IPS DF 6.9 (cell line): ENCODE results near the gene HBM.

Experiments used
- DNase-seq: peaks from one replicate; pipeline ENCODE4 v3.0.0-alpha.2; 2013; ENCODE audit warnings: low read depth, low spot score
- H3K27ac ChIP-seq: one replicate; pipeline ENCODE4 v1.5.1; 2013; ENCODE audit warnings: low read length, control low read depth
- H3K27me3 ChIP-seq: 2 replicates; pipeline ENCODE4 v1.6.1; 2013; ENCODE audit warnings: mild to moderate bottlenecking, low read length; ENCODE audit not compliant: control insufficient read depth, insufficient read depth
- H3K36me3 ChIP-seq: 2 replicates; pipeline ENCODE4 v1.6.1; 2013; ENCODE audit warnings: low read length; ENCODE audit not compliant: control insufficient read depth, insufficient read depth
- H3K4me1 ChIP-seq: 2 replicates; pipeline ENCODE4 v1.6.1; 2013; ENCODE audit warnings: low read length; ENCODE audit not compliant: control insufficient read depth, insufficient read depth
- H3K4me3 ChIP-seq: 2 replicates; pipeline ENCODE4 v1.5.1; 2013; ENCODE audit warnings: mild to moderate bottlenecking, low read length
- H3K9me3 ChIP-seq: 2 replicates; pipeline ENCODE4 v1.6.1; 2013; ENCODE audit warnings: low read length, inconsistent platforms; ENCODE audit not compliant: control insufficient read depth, insufficient read depth
- WGBS: extraction: QIAGEN DNeasy Blood & Tissue Kit; methylation state at CpG from one replicate; pipeline ENCODE4 v1.1.7; 2013; ENCODE audit warnings: mixed read lengths, missing lambda C conversion rate; ENCODE audit not compliant: insufficient read length, insufficient coverage; 5-methylcytosine and 5-hydroxymethylcytosine counted together

The HBM gene

DNA sequence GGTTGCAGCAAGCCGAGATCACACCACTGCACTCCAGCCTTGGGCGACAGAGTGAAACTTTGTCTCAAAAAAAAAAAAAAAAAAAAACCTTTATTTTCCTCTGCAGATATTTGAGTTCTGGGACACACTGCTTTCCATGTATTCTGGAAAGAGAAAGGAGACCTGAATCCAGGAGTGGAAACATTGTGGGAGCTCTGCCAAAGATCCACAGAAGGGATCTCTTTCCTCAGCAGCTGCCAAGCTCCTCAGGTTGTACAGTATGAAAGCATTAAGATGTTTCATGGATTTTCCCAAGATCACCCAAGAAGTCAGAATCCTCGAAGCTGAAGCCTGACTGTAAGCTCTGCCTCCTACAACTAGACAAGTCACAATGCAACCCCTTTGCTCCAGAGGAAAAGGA is 40.8 kb upstream of the HBM start:
- H3K36me3 ChIP-seq = no peaks in the 10 kb centered on the region
- no peaks in the 10 kb centered on the region for H3K9me3 ChIP-seq
- H3K27me3 ChIP-seq = no peaks in the 10 kb centered on the region
- WGBS = no CpG with 5 or more reads among the region's 3 CpGs
- no peak overlapping the region for H3K4me3 ChIP-seq
- no peak for DNase-seq
- H3K4me1 ChIP-seq = no peaks in the 10 kb centered on the region
- no peak overlapping the region for H3K27ac ChIP-seq

DNA sequence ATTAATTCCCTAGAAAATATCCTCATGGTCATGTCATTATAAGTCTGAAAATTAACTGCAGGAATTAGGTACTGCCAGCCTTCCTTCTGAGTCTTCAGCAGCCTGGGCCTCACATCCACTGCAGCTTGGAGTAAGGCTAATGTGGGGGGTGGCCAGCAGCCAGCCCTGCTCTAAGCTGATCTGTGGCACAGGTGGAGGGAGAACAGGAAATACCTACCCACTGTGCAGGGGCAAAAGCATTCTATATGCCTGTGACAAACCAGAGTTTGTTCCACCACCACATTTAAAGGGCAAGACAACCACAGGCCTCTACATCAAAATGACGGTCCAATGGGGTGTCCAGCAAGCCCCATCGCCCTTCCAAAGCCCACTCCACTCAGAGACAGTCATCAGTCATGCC is 36.7 kb upstream of the HBM start:
- Histone ChIP-seq H3K27me3 (no peaks in the 10 kb centered on the region), H3K36me3 (no peaks in the 10 kb centered on the region), H3K27ac (no peak overlapping the region), H3K4me3 (no peak overlapping the region), H3K4me1 (no peaks in the 10 kb centered on the region), H3K9me3 (no peaks in the 10 kb centered on the region)
- no CpG with 5 or more reads among the region's 2 CpGs for WGBS
- no peak for DNase-seq

DNA sequence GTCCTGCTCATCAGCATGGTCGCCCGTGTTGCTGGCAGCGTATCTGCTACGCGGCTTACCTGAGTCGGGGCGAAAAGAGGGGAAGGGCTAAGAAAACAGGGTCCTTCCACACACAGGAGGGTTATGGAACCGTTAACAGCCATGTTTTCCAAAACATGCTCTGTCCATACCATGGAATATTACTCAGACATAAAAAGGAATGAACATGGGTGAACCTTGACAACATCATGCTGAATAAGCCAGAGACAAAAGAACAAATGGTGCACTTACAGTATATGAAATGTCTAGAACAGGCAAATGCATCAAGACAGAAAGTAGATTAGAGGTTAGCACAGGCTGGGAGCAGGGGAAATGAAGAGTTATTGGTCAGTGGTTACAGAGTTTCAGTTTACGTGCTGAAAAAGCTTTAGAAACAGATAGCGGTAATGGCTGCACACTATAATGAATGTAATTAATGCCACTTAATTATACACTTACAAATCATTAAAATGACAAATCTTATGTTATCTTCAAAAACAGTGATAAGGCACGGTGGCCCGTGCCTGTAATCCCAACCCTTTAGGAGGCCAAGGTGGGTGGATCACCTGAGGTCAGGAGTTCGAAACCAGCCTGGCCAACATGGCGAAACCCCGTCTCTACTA is 35.1 kb upstream of the HBM start:
- Histone ChIP-seq H3K27ac (no peak overlapping the region), H3K9me3 (no peaks in the 10 kb centered on the region), H3K4me1 (no peaks in the 10 kb centered on the region), H3K4me3 (no peak overlapping the region), H3K27me3 (no peaks in the 10 kb centered on the region), H3K36me3 (no peaks in the 10 kb centered on the region)
- no peak for DNase-seq
- no CpG with 5 or more reads among the region's 15 CpGs for WGBS

DNA sequence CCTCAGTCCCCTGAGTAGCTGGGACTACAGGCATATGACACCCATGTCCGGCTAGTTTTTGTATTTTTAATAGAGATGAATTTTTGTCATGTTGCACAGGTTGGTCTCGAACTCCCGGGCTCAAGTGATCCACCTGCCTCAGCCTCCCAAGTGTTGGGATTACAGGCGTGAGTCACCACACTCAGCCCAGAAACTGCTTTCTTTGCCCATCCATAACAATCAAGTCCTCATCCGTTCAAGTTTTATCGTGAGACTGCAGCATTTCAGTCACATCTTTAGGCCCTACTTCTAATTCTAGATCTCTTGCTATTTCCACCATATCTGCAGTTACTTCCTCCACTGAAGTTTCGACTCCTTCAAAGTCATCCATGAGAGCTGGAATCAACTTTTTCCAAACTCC is 33.7 kb upstream of the HBM start:
- Histone ChIP-seq H3K9me3 (no peaks in the 10 kb centered on the region), H3K4me3 (no peak overlapping the region), H3K27ac (no peak overlapping the region), H3K36me3 (no peaks in the 10 kb centered on the region), H3K4me1 (no peaks in the 10 kb centered on the region), H3K27me3 (no peaks in the 10 kb centered on the region)
- no peak for DNase-seq
- WGBS = no CpG with 5 or more reads among the region's 7 CpGs

- H3K9me3 ChIP-seq = no peaks in the 10 kb centered on the region
- no peaks in the 10 kb centered on the region for H3K36me3 ChIP-seq
- no peaks in the 10 kb centered on the region for H3K27me3 ChIP-seq
- no CpG with 5 or more reads among the region's 2 CpGs for WGBS
- no peak overlapping the region for H3K27ac ChIP-seq
- H3K4me3 ChIP-seq = no peak overlapping the region
- no peaks in the 10 kb centered on the region for H3K4me1 ChIP-seq
- no peak for DNase-seq
Measured at GRCh38 chr16:133716-134115, 32.1 kb upstream of the HBM start.

GRCh38 chr16:138049-138417 is 27.7 kb upstream of the HBM start:
- H3K4me3 ChIP-seq = peak overlapping the region; percentile 36
- no peaks in the 10 kb centered on the region for H3K27me3 ChIP-seq
- no peak for DNase-seq
- WGBS = no CpG with 5 or more reads among the region's 30 CpGs
- no peaks in the 10 kb centered on the region for H3K4me1 ChIP-seq
- H3K9me3 ChIP-seq = no peaks in the 10 kb centered on the region; the same call in 1 of the 2 replicates
- H3K27ac ChIP-seq = no peak overlapping the region
- no peaks in the 10 kb centered on the region for H3K36me3 ChIP-seq

GRCh38 chr16:140175-140857 is 25.5 kb upstream of the HBM start:
- H3K36me3 ChIP-seq = no peaks in the 10 kb centered on the region
- H3K27ac ChIP-seq = no peak overlapping the region
- H3K9me3 ChIP-seq = no peaks in the 10 kb centered on the region; the same call in 1 of the 2 replicates
- H3K27me3 ChIP-seq = no peaks in the 10 kb centered on the region
- no peak overlapping the region for H3K4me3 ChIP-seq
- no peaks in the 10 kb centered on the region for H3K4me1 ChIP-seq
- no peak for DNase-seq
- WGBS = no CpG with 5 or more reads among the region's 10 CpGs

DNA sequence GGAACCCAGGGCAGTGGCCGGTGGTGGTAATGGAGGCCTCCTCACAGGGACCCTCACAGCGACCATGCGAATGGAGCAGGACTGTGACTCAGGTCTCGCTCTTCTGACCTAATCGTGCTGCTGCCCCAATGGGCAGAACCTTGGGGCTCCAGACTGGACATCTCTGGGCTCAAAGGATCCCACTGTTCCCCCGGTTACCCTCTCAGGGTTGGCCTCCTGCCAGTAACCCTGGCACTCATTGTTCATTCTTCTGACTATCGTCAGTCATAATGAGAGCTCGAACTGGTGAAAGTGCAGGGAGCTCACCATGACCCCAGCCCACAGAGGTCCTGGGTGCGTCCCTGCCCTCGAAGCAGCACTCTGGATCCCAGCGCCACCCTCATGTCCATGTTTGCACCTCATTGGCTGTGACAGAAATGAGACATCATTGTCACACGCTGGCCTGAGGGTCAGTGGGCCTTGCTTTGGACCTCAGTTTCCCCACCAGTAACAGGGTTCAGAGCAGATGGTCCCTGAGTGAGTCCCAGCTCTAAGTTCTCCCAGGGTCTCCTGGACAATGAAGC is 23.3 kb upstream of the HBM start:
- H3K4me1 ChIP-seq = no peaks in the 10 kb centered on the region
- no peak overlapping the region for H3K27ac ChIP-seq
- H3K4me3 ChIP-seq = no peak overlapping the region
- no CpG with 5 or more reads among the region's 12 CpGs for WGBS
- no peaks in the 10 kb centered on the region for H3K27me3 ChIP-seq
- no peaks in the 10 kb centered on the region for H3K36me3 ChIP-seq
- no peak for DNase-seq
- no peaks in the 10 kb centered on the region; the same call in 1 of the 2 replicates for H3K9me3 ChIP-seq

DNA sequence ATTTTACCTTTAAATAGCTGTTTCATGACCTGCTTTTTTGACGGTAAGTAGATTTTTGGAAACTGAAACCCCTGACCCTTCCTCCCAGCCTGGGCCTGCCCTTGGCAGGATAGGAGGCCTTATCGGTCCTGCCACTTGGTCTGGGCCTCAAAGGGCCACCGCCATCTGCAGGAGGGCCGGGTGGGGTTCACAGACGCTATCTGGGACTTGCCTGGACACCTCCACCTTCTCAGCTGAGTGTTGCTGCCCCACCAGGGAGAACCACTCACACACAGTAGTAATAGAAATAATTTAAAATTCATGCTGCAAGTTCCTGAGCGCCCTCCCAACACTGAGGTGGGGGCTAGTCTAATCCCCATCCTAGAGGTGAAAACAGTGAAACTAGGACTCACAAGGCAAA is 22.7 kb upstream of the HBM start:
- no CpG with 5 or more reads among the region's 6 CpGs for WGBS
- Histone ChIP-seq H3K4me3 (no peak overlapping the region), H3K9me3 (no peaks in the 10 kb centered on the region; the same call in 1 of the 2 replicates), H3K27ac (no peak overlapping the region), H3K27me3 (no peaks in the 10 kb centered on the region), H3K4me1 (no peaks in the 10 kb centered on the region), H3K36me3 (no peaks in the 10 kb centered on the region)
- DNase-seq = no peak

DNA sequence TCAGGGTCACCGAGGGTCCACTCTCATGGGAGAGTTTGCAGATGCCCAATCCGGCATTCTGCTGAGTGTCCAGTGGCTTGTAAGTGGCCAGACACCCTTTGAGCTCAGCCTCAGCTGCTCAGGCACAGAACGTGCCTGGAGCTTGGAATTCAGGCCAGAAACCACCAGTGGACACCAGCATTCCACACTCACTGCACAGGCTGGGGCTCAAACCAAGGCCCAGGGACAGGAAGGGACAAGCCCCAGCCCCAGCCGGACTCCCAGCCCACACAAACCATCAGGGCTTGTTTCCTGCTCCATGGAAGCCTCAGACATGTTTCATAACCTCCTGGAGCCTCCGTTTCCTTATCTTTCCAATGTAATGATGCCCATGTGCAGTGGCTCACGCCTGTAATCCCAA is 22.3 kb upstream of the HBM start:
- no peak overlapping the region for H3K27ac ChIP-seq
- H3K9me3 ChIP-seq = no peaks in the 10 kb centered on the region; the same call in 1 of the 2 replicates
- WGBS = no CpG with 5 or more reads among the region's 6 CpGs
- H3K36me3 ChIP-seq = no peaks in the 10 kb centered on the region
- H3K27me3 ChIP-seq = no peaks in the 10 kb centered on the region
- DNase-seq = no peak
- no peaks in the 10 kb centered on the region for H3K4me1 ChIP-seq
- no peak overlapping the region for H3K4me3 ChIP-seq
